ENCODE measurements around the gene OTOGL.
"Not testable (repeated sequence)": the region's sequence is repeated elsewhere in the genome, so short reads cannot be mapped to it uniquely, and the experiment has no call there.

Gene OTOGL

DNA sequence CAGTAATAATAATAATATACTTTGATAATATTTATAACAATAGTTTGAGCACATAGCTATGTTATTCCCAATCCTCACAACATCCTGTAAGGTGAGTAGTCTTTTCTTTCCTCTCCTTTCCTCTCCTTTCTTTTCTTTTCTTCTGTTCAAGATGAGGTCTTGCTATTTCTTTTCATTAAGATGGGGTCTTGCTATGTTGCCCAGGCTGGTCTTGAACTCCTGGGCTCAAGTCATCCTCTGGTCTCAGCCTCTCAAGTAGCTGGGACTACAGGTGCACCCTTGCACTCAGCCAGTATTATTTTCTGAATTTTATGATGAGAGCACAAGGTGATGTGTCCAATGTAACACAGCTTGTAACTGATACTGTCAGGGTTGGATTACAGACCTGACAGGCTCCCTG, 134.6 kb downstream of the OTOGL start:
- no peak for DNase-seq

DNA sequence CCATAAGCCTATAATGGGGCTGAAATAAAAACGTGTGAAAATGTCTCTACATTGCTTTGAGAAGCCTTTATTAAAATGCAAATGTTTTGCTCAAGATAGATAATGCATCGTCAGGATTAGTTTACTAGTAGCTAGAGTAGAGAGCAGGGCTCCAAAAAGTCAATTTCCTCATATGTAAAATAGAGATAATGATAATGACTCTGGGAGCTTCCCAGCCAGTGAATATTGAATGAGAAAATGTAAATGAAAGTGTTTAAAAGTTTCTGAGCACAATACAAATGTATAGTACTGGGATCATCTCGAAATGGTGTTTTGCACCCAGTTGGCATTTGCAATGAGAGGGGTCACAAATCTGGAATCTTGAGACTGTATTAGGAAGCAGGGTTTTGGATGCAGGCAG, 135.3 kb downstream of the OTOGL start:
- DNase-seq: no peak

DNA sequence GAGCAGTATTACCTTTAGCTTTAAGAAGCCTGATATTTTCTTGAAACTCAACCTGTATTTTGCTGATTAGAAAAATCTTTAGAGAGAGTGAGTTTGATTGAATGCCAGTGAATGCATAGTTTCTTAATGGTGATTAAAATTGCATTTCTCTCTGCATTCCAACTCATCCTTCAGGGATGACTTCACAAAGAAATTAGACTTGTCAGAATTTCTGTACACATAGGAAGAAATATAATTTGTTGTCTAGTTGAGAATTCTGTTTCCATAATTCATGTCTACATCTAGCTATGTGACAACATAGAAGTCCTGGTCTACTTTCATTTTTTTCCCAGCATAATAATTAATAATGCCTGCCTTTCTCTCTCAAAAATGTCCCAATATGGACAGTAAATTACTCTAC, 136.6 kb downstream of the OTOGL start:
- no peak for DNase-seq

DNA sequence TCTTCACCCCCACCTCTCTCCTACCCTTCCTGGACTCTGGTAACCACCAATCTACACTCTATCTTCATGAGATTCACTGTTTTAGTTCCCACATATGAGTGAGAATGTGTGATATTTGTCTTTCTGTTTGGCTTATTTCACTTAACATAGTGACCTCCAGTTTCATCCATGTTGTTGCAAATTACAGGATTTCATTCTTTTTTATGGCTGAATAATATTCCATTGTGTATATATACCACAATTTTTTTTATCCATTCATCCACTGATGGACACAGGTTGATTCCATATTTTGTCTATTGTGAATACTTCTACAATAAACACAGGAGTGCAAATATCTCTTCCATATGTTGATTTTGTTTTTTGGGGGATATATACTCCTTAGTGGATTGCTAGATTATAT, 140.5 kb downstream of the OTOGL start:
- no peak for DNase-seq

DNA sequence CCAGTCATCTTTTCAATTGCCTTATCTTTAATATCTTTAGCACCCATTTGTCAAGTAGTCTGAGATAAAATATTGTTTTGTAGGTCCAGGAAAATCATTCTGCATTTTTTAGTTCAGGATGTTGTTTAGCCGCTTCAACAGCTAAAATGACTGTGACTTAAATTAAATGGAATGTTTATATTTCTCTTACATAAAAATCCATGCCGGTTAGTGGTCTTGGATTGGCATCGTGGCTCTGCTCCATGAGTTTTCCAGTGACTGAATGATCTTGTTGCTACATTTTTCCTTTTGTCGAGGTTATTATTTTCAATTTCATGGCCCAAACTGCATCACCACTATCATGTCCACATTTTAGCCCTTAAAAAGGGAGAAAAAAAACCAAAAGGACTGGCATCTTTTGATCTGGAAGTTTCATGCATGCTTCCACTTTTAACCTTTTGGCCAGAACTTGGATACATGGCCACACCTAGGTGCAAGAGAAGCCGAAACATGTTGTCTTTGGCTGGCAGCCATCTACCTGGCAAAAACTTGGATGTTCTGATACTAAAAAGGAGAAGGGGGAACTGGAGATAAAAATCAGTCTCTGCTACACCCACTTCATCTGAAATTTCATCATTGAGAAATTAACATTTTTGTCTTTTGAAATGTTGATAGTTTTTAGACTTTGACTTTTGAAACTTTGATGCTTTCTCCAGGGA, 142.4 kb downstream of the OTOGL start:
- no peak for DNase-seq

DNA sequence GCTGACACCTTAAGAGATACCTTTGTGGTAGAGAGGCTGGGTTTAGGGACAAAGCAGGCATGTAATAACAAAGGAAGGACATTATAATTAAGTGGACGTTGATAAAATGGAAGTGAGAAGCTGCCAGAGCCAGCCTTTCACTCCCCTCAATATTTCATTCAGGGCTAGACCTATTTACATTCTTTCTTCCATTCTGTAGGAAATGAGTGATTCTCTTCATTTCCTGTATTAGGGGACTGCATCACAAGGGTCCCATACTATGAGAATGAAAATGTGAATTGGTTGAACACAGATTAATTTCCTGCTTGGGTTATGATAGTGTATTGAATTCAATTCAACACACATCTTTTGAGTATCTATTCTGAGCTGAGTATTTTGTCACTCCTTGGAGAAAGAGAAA, 143.0 kb downstream of the OTOGL start:
- DNase-seq: no peak

DNA sequence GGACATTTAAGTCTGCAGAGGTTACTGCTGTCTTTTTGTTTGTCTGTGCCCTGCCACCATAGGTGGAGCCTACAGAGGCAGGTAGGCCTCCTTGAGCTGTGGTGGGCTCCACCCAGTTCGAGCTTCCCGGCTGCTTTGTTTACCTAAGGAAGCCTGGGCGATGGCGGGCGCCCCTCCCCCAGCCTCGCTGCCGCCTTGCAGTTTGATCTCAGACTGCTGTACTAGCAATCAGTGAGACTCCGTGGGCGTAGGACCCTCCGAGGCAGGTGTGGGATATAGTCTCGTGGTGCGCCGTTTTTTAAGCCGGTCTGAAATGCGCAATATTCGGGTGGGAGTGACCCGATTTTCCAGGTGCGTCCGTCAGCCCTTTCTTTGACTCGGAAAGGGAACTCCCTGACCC, 150.2 kb downstream of the OTOGL start:
- not testable (repeated sequence) for DNase-seq

DNA sequence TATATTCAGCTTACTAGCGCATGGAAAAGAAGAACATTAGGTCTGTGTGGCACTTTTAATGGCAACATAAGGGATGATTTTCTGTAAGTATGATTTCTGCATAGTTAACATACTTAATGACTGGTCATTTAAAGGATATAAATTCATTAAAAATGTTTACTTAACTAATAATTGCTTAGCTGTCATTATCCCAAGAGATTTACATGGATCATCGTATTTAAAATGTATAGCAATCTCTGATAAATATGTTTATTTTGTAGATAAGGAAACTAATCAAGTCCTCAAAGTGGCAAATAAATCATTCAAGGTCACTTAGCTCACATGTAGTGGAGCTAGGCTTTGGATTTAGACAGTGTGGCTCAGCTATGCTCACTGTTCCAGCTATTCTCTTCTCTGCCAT, 158.6 kb downstream of the OTOGL start:
- DNase-seq: no peak

DNA sequence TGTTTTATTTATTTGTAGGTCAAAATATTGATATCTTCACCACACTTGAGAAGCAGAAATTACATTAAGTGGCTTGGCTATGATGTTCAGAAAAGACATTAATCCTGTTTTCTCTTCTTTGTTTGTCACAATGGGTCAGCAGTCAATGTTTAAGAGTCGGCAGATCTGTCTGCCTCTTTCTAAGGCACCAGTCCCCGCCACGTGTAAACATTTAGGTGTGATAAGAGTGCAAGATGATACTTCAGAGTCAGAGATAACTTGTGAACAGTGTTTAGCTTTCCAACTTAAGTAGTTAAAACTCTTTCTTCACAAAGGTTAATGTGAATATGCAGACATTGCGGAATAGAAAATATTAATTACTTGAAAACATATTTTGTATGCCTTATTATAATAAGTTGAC, 160.9 kb downstream of the OTOGL start:
- DNase-seq: no peak

DNA sequence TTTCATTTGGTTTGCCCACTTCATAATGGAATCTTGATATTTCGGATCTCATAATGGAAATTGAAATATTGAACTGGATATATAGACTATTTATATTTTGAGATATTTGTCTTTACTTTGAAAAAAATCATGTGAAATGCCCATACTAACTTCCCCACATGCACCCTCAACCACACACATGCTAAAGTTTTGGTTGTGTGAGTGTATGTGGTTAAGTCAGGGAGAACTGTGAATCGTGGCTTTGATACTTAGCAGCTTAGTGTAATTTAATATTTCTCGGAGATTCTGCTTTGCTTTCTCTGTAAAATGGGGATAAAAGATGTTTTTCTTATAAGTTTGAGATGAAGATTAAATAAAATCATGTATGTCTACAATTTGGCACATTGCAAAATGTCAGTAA, 162.1 kb downstream of the OTOGL start:
- DNase-seq: no peak

DNA sequence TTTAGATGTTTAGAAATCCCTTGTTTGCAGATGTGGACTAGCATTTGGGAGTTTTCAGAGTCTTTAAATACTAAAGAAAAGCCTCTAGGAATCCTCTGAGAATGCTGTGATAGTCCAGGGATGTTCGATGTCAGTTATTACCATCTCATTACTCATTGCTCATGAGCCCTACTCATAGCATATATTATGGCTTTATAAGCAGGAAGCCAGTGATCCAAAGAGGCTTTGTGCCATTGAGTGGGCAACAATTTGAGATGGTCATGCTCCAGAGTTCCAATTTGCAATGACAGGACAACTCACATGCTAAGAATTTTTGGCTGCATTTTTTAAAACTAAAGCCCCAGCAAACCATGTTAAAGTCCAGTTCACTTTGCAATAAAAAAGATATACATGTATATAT, 163.0 kb downstream of the OTOGL start:
- DNase-seq: no peak

DNA sequence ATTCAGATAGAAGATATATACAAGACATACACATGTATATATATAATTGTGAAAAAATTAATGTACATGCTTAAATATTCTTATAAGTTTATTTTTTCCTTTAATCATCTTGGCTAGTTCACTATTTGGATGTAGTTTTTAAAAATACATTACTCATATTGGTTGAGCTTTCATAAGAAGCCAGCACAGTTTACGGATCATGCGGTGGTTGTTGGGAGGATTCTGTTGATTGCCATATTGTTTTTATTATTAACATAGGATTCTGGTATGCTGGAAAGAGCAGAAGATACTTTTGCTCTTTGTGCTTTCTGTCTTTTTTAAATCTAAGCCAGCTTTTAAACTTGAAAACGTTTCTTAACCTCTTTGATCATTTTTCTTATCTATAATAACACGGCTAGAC, 163.4 kb downstream of the OTOGL start:
- DNase-seq: no peak

DNA sequence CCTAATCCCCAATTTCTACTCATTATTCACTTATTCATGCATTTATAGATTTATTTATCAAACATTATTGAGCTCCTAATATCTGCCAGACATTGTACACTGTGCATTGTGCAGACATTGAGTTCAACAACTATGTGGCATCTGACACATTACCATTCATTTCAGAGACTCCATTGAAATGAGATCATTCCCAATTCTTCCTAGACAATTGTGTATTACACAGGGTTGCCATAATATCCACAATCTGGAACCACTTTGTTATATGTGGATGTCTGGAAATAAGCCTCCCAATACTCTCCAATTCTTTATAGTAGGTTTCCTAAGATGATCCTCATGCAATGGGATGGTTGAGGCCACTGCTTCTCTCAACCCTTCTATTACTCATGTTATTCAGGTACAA, 165.0 kb downstream of the OTOGL start:
- DNase-seq: no peak

DNA sequence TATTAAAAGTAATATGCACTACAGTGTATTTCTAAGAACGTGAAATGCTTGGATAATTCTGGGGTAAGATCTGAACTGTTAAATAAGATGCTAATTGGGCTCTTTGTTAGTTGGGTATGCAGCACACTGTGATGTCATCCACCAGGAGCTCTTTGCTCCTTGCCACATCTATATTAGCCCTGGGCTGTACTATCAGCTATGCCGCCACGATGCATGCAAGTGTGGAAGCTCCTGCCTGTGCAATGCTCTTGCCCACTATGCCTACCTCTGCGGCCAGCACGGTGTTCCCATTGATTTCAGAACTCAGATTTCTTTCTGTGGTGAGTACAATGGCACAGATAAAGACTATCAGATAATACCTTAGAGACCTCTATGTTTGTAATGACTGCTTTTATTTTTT, 165.6 kb downstream of the OTOGL start:
- no peak for DNase-seq

DNA sequence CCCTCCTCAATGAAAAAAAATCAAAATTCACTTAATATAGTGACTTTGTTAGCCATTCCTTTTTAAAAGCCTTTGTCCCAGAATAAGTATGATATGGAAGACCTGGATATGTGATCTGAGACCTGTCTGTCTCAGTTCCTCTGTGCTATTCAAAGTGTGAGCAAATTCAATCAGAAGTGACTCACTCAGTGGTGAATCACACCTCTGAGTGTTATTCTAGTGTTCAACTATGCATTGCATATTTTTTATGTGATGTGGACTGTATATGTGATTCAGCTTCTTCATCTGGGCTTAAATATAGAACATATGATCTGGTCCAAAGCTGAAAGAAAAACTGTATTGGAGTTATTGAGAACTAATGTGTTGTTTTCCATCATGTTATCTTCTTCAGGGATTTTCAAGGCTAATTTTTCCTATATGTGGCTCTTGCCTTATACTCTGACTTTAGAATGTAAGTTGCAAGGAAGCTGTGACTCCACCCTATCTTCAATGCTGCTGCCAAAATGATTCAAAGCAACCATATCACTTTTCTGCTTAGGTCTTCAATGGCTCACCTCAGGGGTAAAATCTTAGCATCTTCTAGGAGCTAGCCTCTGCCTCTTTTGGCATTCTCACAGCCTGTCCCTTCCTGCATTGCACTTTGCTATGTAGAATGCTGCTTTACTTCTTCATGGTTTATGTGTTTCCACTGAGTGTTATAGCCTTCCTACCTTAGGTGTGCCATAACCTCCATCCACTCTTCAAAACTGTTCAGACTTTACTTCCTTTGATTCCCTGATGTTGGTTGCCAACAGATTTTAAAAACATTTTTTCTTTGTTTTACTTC, 169.8 kb downstream of the OTOGL start:
- DNase-seq: no peak

DNA sequence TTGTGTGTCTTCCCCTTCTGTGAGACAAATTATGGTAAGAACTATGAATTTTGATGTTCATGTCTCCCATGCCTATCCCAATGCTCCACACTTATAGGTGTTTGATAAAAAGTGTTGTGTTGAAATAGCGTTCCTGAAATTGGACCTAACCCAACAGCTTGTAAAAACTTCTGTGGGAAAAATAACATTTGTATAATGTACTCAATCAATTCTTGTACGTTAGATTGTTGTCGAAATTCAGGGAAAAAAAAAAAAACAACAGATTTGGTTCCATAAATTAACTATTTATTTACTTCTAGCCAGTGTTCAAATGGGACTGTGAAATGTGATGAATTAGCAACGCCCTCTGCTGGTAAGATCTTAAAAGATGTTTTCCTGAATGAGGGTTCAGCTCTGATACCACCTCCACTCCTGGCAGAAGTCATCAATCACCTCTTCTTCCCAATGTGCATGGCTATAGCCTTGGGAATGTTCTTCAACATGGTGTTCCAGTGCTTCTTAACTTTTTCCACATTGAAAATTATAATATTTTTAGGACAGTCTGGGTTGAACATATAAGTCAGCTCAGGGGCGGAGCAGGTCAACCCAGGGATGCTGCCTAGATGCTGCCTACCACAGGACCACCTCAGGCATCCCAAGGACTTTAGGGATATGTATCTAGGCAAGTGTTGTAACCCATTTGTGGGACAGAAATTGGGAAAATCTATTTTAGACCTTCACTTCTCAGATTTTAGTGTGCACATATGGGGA, 170.6 kb downstream of the OTOGL start:
- peak; percentile 75 for DNase-seq

DNA sequence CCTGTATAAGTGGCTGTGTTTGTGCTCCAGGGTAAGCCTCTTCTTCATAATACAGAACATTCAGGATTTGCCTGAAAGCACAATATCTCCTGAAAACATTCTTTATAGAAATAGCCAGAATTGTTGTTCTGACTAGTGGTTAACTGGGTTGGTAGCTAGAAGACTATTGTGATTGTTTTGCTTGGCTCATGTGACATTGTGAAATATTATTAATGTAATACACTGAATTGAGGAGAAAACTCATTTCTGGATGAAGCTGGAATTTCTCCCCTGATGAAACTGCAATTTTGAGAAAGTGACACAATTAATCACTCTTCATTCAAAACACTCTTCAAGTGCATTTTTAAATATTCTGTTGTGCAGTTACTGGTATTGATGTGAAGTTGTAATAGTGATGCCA, 172.4 kb downstream of the OTOGL start:
- no peak for DNase-seq

DNA sequence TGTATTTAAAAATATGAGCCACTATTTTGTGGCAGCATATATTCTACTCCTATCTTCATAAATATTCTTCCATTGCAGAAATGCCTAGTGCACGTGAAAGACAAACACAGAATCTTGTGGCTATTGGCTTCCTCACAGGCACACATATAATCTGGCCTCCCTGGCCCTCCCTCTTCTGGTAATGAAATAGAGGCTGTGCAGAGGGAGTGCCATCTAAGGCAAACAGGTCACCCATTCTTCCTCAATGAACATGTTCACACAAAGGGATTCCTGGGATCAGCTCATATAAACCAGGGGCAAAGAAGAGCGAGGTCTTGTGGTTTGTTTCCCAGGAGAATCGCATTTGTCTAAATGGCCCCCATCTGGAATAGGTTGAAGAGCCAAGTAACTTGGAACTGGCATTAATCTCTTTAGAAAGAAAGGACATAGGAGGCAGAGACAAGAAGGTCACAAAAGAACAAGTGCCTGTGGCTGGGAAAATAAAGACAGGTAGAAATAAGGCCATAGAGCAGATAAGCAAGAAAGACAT, 173.1 kb downstream of the OTOGL start:
- no peak for DNase-seq

DNA sequence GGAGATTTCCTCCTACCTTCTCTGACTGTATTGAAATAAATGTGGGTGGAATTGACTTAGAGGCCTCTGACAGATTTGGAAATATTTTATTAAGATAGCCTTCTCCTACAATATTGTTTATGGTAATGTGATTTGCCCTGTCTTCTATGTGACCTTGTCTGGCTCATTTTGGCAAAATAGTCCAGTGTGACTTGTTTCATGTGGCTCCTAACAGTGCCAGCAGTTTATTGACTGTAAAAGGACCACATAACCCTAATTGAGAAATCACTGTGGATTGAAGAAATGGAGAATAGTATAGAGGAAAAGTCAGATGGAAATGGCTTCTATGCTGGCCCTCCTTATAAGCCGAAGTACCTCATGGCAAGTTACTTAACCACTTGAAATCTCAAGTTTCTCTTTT, 173.8 kb downstream of the OTOGL start:
- no peak for DNase-seq

DNA sequence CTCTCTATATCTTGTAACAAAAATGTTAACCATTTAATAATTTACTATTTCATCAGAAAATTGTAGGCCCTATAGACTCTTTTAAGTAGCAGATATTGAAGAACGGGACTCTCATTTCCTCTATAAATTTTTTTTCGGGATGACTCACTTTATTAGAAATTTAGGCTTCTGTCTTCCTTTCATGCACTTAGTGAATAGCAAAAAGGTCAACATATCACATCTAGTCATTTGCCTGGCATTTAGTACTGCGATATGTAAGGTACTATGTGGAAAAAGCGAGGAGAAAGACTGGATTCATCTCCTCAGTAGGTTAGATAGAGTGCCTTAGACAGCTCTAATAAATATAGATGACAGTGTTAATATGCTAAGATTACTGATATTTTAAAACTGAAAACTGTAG, 178.4 kb downstream of the OTOGL start:
- DNase-seq: no peak

DNA sequence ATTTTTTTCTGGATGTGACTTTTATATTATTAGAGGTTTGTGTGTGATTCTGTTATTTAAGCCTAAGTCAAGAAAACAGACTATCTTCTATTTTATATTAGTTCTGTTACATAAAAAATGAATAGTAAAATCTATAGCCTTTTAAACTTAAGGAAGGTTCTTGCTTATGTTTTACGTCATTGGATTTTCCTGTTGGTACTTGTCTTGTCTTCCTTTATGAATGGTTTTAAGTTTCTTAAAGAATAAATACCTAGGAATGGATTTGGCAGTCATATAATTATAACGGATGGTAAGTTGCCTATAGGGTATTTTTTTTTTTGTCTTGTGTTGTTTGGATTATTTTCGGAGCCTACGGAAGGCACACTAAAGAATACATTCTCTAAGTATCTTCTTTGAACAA, 182.9 kb downstream of the OTOGL start:
- DNase-seq: no peak

DNA sequence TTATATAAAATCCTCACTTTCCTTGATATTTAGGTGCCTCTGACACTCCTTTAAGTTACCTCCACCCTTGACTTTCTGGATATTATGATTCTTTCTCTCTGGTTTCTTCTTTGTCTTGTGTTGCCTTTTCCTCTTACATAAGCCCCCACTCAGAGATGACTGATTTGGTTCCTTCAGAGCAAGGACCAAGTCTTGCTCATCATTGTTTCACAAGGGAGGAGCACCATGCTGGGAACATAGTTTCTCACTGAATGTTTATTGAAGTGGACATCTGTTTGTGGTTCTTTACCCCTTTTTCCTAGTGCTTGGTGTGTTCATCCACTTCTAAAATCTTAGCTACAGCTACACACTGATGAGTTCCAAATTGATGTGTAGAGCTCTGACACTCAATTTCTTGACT, 183.4 kb downstream of the OTOGL start:
- no peak for DNase-seq

DNA sequence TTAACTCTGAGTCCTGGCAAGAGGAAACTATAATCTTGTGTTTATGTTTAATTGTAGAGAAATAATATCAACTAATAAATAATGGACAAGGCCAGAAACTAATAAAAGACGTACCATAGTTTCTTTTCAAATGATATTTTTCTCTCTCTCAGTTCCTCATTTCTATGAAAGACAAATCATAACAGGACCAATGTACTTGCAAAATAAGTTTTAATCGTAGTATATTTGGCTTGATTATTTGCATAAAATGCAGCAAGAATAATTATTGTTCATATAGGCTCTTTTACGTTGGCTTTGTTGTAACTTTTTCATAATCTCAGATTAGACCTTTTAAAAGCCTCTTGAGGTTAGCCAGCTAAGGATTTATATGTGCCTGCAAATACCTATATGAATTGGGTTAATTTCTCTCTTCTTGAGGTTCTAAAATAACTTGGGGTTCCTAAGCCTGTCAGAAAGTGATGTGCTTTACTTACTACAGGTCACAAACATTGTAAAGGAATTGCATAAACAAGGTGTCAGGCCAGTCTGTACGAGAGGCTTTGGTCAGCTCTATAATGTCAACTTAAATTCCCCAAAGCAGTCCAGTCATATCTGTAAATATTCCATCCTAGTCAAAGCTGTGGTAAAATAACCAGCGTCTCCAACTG, 191.9 kb downstream of the OTOGL start:
- DNase-seq: no peak
